A549 (cell line): ENCODE results near the gene RASSF4. TPM values are rescaled to one million over a fixed set of nuclear protein-coding genes. Genes with fewer than 3 reads are reported as not detected.

Source experiments
- ATAC-seq, 2 experiments: fragments of 200-7000 bp in 1 of 2; fragments of >200 bp in 1 of 2; cut with Nextera tagmentation in 1 of 2; cut with Tn5 transposase in 1 of 2; 3 replicates each; pipeline versions ENCODE4 v1.8.0 to v1.9.1; 2018 to 2020; ENCODE audit warnings: mild to moderate bottlenecking in 1 of 2, moderate library complexity in 1 of 2
- CTCF ChIA-PET: fragments of 300-600 bp; sonication (Branson Sonifier 250); formaldehyde crosslinking; extraction: SDS; loops from one replicate; lab custom pipeline; 2021; ENCODE audit warnings: antibody characterized with exemption, inconsistent platforms; lab: Yijun Ruan, JAX
- POLR2A ChIA-PET: fragments of 350-600 bp; formaldehyde crosslinking; extraction: SDS; loops from one replicate; lab custom pipeline; 2021; ENCODE audit warnings: antibody characterized with exemption, inconsistent platforms; lab: Yijun Ruan, JAX
- DNase-seq, 2 experiments: peaks; one replicate each; pipeline versions ENCODE4 v3.0.0 to v3.0.0-alpha.2; 2011 to 2016; ENCODE audit warnings: low read depth in 1 of 2, low spot score in 1 of 2
- FAIRE-seq: peaks from 2 replicates; lab custom pipeline; 2011; peaks lifted over from hg19 to GRCh38; lab: Jason Lieb, UNC
- H3K27ac ChIP-seq, 2 experiments: fragments of >200 bp; sonication (Bioruptor Twin); formaldehyde crosslinking; 3 replicates each; pipeline ENCODE4 v1.5.1; 2016 to 2017
- H3K4me1 ChIP-seq: fragments of >200 bp; sonication (Bioruptor Twin); formaldehyde crosslinking; 3 replicates; pipeline ENCODE4 v1.6.1; 2016
- H3K4me2 ChIP-seq: fragments of >200 bp; sonication (Bioruptor Twin); formaldehyde crosslinking; 3 replicates; pipeline ENCODE4 v1.6.1; 2016
- H3K4me3 ChIP-seq: fragments of >200 bp; sonication (Bioruptor Twin); formaldehyde crosslinking; 3 replicates; pipeline ENCODE4 v1.5.1; 2016
- H3K9me3 ChIP-seq: fragments of >200 bp; sonication (Bioruptor Twin); formaldehyde crosslinking; 3 replicates; pipeline ENCODE4 v1.6.1; 2016
- BHLHE40 ChIP-seq: IDR thresholded peaks from 2 replicates; pipeline ENCODE4 v1.6.1; 2012; ENCODE audit warnings: low read depth, low read length, inconsistent platforms
- CBX2 ChIP-seq: fragments of 200-600 bp; sonication (generic); IDR thresholded peaks from 2 replicates; pipeline ENCODE4 v1.6.1; 2016; ENCODE audit warnings: low read depth, mild to moderate bottlenecking, borderline replicate concordance
- CBX8 ChIP-seq: fragments of 200-600 bp; sonication (generic); IDR thresholded peaks from 2 replicates; pipeline ENCODE4 v1.6.1; 2016
- CEBPB ChIP-seq, 2 experiments: fragments of >200 bp in 1 of 2; sonication (Bioruptor Twin) in 1 of 2; formaldehyde crosslinking in 1 of 2; IDR thresholded peaks; 2 replicates each; pipeline ENCODE4 v1.6.1; 2012 to 2016
- CHD4 ChIP-seq: fragments of 200-600 bp; sonication (generic); IDR thresholded peaks from 2 replicates; pipeline ENCODE4 v1.6.1; 2016; ENCODE audit warnings: antibody characterized with exemption, mild to moderate bottlenecking, borderline replicate concordance
- EHMT2 ChIP-seq: fragments of 200-600 bp; sonication (generic); IDR thresholded peaks from 2 replicates; pipeline ENCODE4 v1.6.1; 2016; ENCODE audit warnings: antibody characterized with exemption, low read depth, mild to moderate bottlenecking, moderate library complexity
- FOSL2 ChIP-seq, 2 experiments: fragments of 450-650 bp in 1 of 2; fragments of >200 bp in 1 of 2; sonication (Bioruptor Twin) in 1 of 2; formaldehyde crosslinking; IDR thresholded peaks; 2 replicates each; pipeline versions ENCODE4 v1.5.0 to v1.6.1; 2016 to 2020; ENCODE audit warnings: mild to moderate bottlenecking in 1 of 2, moderate library complexity in 1 of 2
- FOXS1 ChIP-seq: fragments of 250-450 bp; sonication (Bioruptor Pico); IDR thresholded peaks from 2 replicates; pipeline ENCODE4 v1.5.0; 2020; ENCODE audit warnings: mild to moderate bottlenecking, moderate library complexity
- HDAC2 ChIP-seq: fragments of 200-600 bp; sonication (generic); IDR thresholded peaks from 2 replicates; pipeline ENCODE4 v1.6.1; 2016
- JUN ChIP-seq, 2 experiments: fragments of >200 bp; sonication (Bioruptor Twin); formaldehyde crosslinking; IDR thresholded peaks; 2 replicates in 1 of 2; 3 replicates in 1 of 2; pipeline ENCODE4 v1.6.1; 2016 to 2017
- MAFK ChIP-seq: fragments of 450-650 bp; IDR thresholded peaks from 2 replicates; pipeline ENCODE4 v1.6.1; 2014; ENCODE audit not compliant: partially characterized antibody
- MAZ ChIP-seq: fragments of 150-350 bp; IDR thresholded peaks from 2 replicates; pipeline ENCODE4 v1.6.1; 2014; ENCODE audit warnings: antibody characterized with exemption, low read depth, low read length, borderline replicate concordance
- NPAS2 ChIP-seq: fragments of 250-450 bp; sonication (Bioruptor Pico); IDR thresholded peaks from 2 replicates; pipeline ENCODE4 v1.8.0; 2022; ENCODE audit warnings: mild to moderate bottlenecking, moderate library complexity, borderline replicate concordance
- POLR2A ChIP-seq: IDR thresholded peaks from 2 replicates; pipeline ENCODE4 v1.6.1; 2012; ENCODE audit warnings: mild to moderate bottlenecking, low read length
- WGBS: methylation state at CpG from one replicate; pipeline ENCODE4 v1.1.6; 2017; ENCODE audit errors: missing lambda C conversion rate; 5-methylcytosine and 5-hydroxymethylcytosine counted together
- polyA plus RNA-seq, 4 experiments: library from polyadenylated mRNA; depleted of rRNA in 3 of 4; stranded (reverse); fragments of >200 nt; fragmentation: RNase III in 1 of 4; extraction: RNeasy Plus Mini Kit Qiagen cat#74134 plus additional on column Dnase treatment in 1 of 4; gene quantifications; 2 replicates in 3 of 4; 3 replicates in 1 of 4; pipeline ENCODE4 v1.2.3, GENCODE V29; 2011 to 2017
- TF ChIP-seq, protein P1 (sequence below): IDR thresholded peaks from 2 replicates; pipeline ENCODE4 v1.6.1; 2012
- TF ChIP-seq, protein P2 (sequence below): IDR thresholded peaks from 2 replicates; pipeline ENCODE4 v1.6.1; 2012; ENCODE audit warnings: low read depth, borderline replicate concordance
- TF ChIP-seq, protein P3 (sequence below): IDR thresholded peaks from 2 replicates; pipeline ENCODE4 v1.6.1; 2012
- TF ChIP-seq, protein P4 (sequence below): fragments of >200 bp; sonication (Bioruptor Twin); formaldehyde crosslinking; IDR thresholded peaks from 3 replicates; pipeline ENCODE4 v1.6.1; 2016

RASSF4 gene
- polyA plus RNA-seq, 2 of the 4 experiments (the other 2 are of a cell fraction), result 1.9 to 2.2 TPM

DNA sequence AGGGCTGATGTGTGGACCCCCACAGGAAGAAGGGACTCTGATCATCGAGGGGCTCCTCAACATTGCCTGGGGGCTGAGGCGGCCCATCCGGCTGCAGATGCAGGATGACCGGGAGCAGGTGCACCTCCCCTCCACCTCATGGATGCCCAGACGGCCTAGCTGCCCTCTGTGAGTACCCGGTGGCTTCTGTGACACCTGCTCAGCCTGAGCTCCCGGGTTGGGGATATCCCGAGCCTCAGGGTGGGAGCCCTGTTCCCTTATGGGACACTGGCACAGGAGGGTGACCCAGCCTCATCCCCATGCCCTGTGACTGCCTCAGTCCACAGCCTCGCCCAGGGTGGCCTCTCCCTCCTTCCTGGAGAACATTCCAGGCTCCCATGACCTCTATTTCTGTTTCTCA is 22.9 kb downstream of the RASSF4 start:
- ChIA-PET POLR2A (no interaction called here), CTCF (interaction anchor here (1.1 to 9.7 kb wide), 3 partner anchors 17 to 50 kb away, joined by 3 to 69 read pairs (median 3); no protein-coding TSS in a partner anchor)
- Histone ChIP-seq H3K4me2 (no peak overlapping the region), H3K4me3 (no peak overlapping the region), H3K9me3 (no peaks in the 10 kb centered on the region), H3K27ac (peak overlapping the region; percentile 82 to 92), H3K4me1 (peaks cover 58% of the 10 kb centered on the region)
- DNase-seq, result no peak
- FAIRE-seq, result no peak
- no peak for ATAC-seq
- 80% methylated on average over 2 of the region's 9 CpGs for WGBS
- no peak for TF ChIP-seq CBX8
- no peak for TF ChIP-seq EHMT2
- TF ChIP-seq, protein P1, sequence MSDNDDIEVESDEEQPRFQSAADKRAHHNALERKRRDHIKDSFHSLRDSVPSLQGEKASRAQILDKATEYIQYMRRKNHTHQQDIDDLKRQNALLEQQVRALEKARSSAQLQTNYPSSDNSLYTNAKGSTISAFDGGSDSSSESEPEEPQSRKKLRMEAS, result no peak
- TF ChIP-seq MAFK, result no peak
- TF ChIP-seq CHD4, result no peak
- no peak for TF ChIP-seq JUN (IDR thresholded peaks at IDR 0.05)
- no peak for TF ChIP-seq BHLHE40
- no peak for TF ChIP-seq MAZ
- no peak for TF ChIP-seq FOSL2 (IDR thresholded peaks at IDR 0.05)
- TF ChIP-seq FOSL2 (CRISPR knock-in tag; IDR thresholded peaks at IDR 0.05), result no peak
- no peak for TF ChIP-seq FOXS1 (CRISPR knock-in tag)

DNA sequence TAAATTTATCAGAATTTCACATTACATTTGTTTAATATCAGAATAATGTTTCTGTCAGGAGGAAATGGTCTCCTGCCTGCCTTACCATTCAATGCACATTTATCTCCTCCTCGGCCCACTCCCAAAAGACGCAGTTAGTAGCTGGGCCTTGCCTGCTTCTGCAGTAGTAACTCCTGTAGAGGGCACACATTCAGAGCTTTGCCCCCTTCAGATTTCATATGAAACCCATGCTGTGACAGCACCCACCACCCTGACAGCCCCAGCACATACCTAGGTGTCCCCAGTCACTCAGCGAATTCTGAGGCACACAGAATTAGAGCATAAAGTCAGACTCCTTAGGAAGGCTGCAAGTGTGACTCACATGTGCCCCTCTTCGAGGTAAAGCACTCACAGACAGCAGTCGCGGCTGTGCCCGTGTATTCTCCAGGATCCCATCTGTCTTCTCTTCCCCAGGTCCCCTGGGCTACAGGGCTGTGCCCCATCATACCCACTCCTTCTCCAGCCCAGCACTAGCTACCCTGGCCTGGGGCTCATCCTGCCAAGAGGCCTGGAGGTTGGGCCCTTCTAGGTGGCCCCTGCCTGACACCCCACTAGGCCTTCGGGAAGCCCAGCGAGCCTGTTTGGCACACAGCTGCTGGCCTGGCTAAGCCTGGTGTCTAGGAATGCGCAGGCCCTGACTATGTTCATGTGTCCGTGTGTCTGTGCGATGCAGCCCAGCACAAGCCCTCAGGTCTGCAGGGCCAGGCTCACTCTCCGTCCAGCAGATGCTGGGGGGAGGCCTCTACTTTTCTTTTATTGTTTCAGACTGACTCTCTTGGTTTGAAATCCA is 23.7 kb downstream of the RASSF4 start:
- no peaks in the 10 kb centered on the region for H3K9me3 ChIP-seq
- peaks cover 53% of the 10 kb centered on the region for H3K4me1 ChIP-seq
- FAIRE-seq, result no peak
- no peak for DNase-seq
- peak overlapping the region; percentile 82 to 92; a peak in 5 of 6 replicates for H3K27ac ChIP-seq
- 96% methylated on average over 11 of the region's 13 CpGs for WGBS
- H3K4me3 ChIP-seq, result no peak overlapping the region
- no peak for ATAC-seq
- TF ChIP-seq NPAS2 (CRISPR knock-in tag) (no peak), CEBPB (IDR thresholded peaks at IDR 0.05) (no peak)
- TF ChIP-seq, protein P2, sequence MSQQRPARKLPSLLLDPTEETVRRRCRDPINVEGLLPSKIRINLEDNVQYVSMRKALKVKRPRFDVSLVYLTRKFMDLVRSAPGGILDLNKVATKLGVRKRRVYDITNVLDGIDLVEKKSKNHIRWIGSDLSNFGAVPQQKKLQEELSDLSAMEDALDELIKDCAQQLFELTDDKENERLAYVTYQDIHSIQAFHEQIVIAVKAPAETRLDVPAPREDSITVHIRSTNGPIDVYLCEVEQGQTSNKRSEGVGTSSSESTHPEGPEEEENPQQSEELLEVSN, result no peak
- POLR2A ChIA-PET, result no interaction called here
- H3K4me2 ChIP-seq, result no peak overlapping the region
- CTCF ChIA-PET, result interaction anchor here (1.0 to 1.1 kb wide), 2 partner anchors 17 to 51 kb away, joined by 3 to 4 read pairs; no protein-coding TSS in a partner anchor

DNA sequence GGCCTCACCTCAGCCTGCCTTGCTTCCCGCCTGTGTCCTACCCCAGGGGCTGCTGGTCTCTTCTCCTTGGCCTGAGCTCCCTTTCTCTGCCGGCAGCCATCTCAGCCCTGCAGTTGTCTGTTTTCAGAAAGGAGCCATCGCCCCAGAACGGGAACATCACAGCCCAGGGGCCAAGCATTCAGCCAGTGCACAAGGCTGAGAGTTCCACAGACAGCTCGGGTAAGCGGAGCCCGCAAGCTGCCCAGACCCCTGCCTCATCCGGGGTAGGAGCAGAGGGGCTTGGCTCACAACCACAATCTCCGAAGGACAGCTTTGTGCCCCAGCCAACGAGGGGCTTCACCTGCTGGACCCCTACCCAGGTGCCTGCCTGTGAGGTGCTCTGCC is 24.3 kb downstream of the RASSF4 start:
- no peak for DNase-seq
- CTCF ChIA-PET, result interaction anchor here (1.0 kb wide), 1 partner anchor 51 kb away, joined by 4 read pairs; no protein-coding TSS in a partner anchor
- no peak for TF ChIP-seq EHMT2
- no peak for TF ChIP-seq CBX2
- TF ChIP-seq, protein P3, sequence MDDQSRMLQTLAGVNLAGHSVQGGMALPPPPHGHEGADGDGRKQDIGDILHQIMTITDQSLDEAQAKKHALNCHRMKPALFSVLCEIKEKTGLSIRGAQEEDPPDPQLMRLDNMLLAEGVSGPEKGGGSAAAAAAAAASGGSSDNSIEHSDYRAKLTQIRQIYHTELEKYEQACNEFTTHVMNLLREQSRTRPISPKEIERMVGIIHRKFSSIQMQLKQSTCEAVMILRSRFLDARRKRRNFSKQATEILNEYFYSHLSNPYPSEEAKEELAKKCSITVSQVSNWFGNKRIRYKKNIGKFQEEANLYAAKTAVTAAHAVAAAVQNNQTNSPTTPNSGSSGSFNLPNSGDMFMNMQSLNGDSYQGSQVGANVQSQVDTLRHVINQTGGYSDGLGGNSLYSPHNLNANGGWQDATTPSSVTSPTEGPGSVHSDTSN, result no peak
- TF ChIP-seq, protein P4, sequence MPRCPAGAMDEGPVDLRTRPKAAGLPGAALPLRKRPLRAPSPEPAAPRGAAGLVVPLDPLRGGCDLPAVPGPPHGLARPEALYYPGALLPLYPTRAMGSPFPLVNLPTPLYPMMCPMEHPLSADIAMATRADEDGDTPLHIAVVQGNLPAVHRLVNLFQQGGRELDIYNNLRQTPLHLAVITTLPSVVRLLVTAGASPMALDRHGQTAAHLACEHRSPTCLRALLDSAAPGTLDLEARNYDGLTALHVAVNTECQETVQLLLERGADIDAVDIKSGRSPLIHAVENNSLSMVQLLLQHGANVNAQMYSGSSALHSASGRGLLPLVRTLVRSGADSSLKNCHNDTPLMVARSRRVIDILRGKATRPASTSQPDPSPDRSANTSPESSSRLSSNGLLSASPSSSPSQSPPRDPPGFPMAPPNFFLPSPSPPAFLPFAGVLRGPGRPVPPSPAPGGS, result no peak
- TF ChIP-seq HDAC2, result no peak
- TF ChIP-seq POLR2A, result no peak
- Histone ChIP-seq H3K27ac (peak overlapping the region in 1 of 2 experiments; percentile 92; a peak in 2 of 6 replicates), H3K4me1 (peaks cover 47% of the 10 kb centered on the region), H3K4me2 (no peak overlapping the region), H3K9me3 (no peaks in the 10 kb centered on the region), H3K4me3 (no peak overlapping the region)
- POLR2A ChIA-PET, result no interaction called here
- 92% methylated on average over 8 of the region's 10 CpGs for WGBS
- FAIRE-seq, result no peak
- ATAC-seq, result no peak
